ENCODE measurements around the gene TRH.

TRH gene

GRCh38 chr3:129975705-129976048 lies 1.2 kb downstream of the TRH start:
- H3K4me1 ChIP-seq (ENCODE audit: insufficient read depth, low read length, severe bottlenecking): no peaks in the 10 kb centered on the region
- no peak for TF ChIP-seq EZH2 (IDR thresholded peaks at IDR 0.05; ENCODE audit: borderline replicate concordance, low read length)
- no peak for TF ChIP-seq CTCF (IDR thresholded peaks at IDR 0.05; ENCODE audit: low read length)
- no peaks in the 10 kb centered on the region for H3F3A ChIP-seq (ENCODE audit: insufficient read depth, low read length)
- H3K4me2 ChIP-seq (ENCODE audit: low read length): no peak overlapping the region
- H3K27ac ChIP-seq (ENCODE audit: low read depth, low read length, poor library complexity, severe bottlenecking): no peak overlapping the region
- no peak overlapping the region for H2AFZ ChIP-seq (ENCODE audit: low read length)
- no peaks in the 10 kb centered on the region; the same call in 1 of the 2 replicates for H3K27me3 ChIP-seq (ENCODE audit: insufficient read depth, low read length)
- no peak overlapping the region for H3K4me3 ChIP-seq (ENCODE audit: low read depth, low read length, poor library complexity, severe bottlenecking)
- no peaks in the 10 kb centered on the region for H3K79me2 ChIP-seq (ENCODE audit: insufficient read depth, low read length)
- no peaks in the 10 kb centered on the region for H3K36me3 ChIP-seq (ENCODE audit: insufficient read depth, low read length)
- no peak overlapping the region for H3K9ac ChIP-seq (ENCODE audit: low read length)
- H4K20me1 ChIP-seq (ENCODE audit: insufficient read depth, low read length): no peaks in the 10 kb centered on the region
- H3K9me2 ChIP-seq (ENCODE audit: low read depth, low read length): no peaks in the 10 kb centered on the region
- H3K9me3 ChIP-seq (ENCODE audit: low read length): no peaks in the 10 kb centered on the region

GRCh38 chr3:129976286-129976685 lies 1.8 kb downstream of the TRH start:
- Histone ChIP-seq H3K9me3 (ENCODE audit: low read length) (no peaks in the 10 kb centered on the region), H3K9ac (ENCODE audit: low read length) (no peak overlapping the region), H4K20me1 (ENCODE audit: insufficient read depth, low read length) (no peaks in the 10 kb centered on the region), H3K27me3 (ENCODE audit: insufficient read depth, low read length) (no peaks in the 10 kb centered on the region; the same call in 1 of the 2 replicates), H3K36me3 (ENCODE audit: insufficient read depth, low read length) (no peaks in the 10 kb centered on the region), H3K27ac (ENCODE audit: low read depth, low read length, poor library complexity, severe bottlenecking) (no peak overlapping the region), H3K9me2 (ENCODE audit: low read depth, low read length) (no peaks in the 10 kb centered on the region), H3K4me1 (ENCODE audit: insufficient read depth, low read length, severe bottlenecking) (no peaks in the 10 kb centered on the region), H2AFZ (ENCODE audit: low read length) (no peak overlapping the region), H3K4me3 (ENCODE audit: low read depth, low read length, poor library complexity, severe bottlenecking) (no peak overlapping the region), H3F3A (ENCODE audit: insufficient read depth, low read length) (no peaks in the 10 kb centered on the region), H3K4me2 (ENCODE audit: low read length) (no peak overlapping the region), H3K79me2 (ENCODE audit: insufficient read depth, low read length) (no peaks in the 10 kb centered on the region)
- TF ChIP-seq CTCF (IDR thresholded peaks at IDR 0.05; ENCODE audit: low read length) (no peak), EZH2 (IDR thresholded peaks at IDR 0.05; ENCODE audit: borderline replicate concordance, low read length) (no peak)

GRCh38 chr3:129978123-129978522 lies 3.6 kb downstream of the TRH start:
- no peaks in the 10 kb centered on the region for H4K20me1 ChIP-seq (ENCODE audit: insufficient read depth, low read length)
- H3K27ac ChIP-seq (ENCODE audit: low read depth, low read length, poor library complexity, severe bottlenecking): no peak overlapping the region
- H3K4me2 ChIP-seq (ENCODE audit: low read length): no peak overlapping the region
- H3K9ac ChIP-seq (ENCODE audit: low read length): no peak overlapping the region
- no peaks in the 10 kb centered on the region for H3K9me3 ChIP-seq (ENCODE audit: low read length)
- no peak overlapping the region for H2AFZ ChIP-seq (ENCODE audit: low read length)
- no peaks in the 10 kb centered on the region for H3K4me1 ChIP-seq (ENCODE audit: insufficient read depth, low read length, severe bottlenecking)
- H3K36me3 ChIP-seq (ENCODE audit: insufficient read depth, low read length): no peaks in the 10 kb centered on the region
- no peaks in the 10 kb centered on the region for H3K9me2 ChIP-seq (ENCODE audit: low read depth, low read length)
- H3K4me3 ChIP-seq (ENCODE audit: low read depth, low read length, poor library complexity, severe bottlenecking): no peak overlapping the region
- H3K79me2 ChIP-seq (ENCODE audit: insufficient read depth, low read length): no peaks in the 10 kb centered on the region
- no peaks in the 10 kb centered on the region for H3F3A ChIP-seq (ENCODE audit: insufficient read depth, low read length)
- TF ChIP-seq CTCF (IDR thresholded peaks at IDR 0.05; ENCODE audit: low read length) (no peak), EZH2 (IDR thresholded peaks at IDR 0.05; ENCODE audit: borderline replicate concordance, low read length) (no peak)
- no peaks in the 10 kb centered on the region; the same call in 1 of the 2 replicates for H3K27me3 ChIP-seq (ENCODE audit: insufficient read depth, low read length)
